Loucy (cell line): ENCODE measurements around the gene TTC8.

ENCODE experiments used
- CTCF ChIP-seq: fragments of 200-600 bp; sonication (generic); conservative IDR thresholded peaks from 2 replicates; pipeline ENCODE4 v1.5.1; 2014; ENCODE audit warnings: mild to moderate bottlenecking, antibody characterized with exemption, low read length
- EZH2phosphoT487 ChIP-seq: fragments of 200-600 bp; IDR thresholded peaks from 2 replicates; pipeline ENCODE4 v1.6.1; 2018; ENCODE audit warnings: antibody characterized with exemption, mild to moderate bottlenecking, moderate library complexity, borderline replicate concordance

- TF ChIP-seq CTCF (no peak), EZH2phosphoT487 (no peak)
These were observed 18.0 kb downstream of the TTC8 start for GRCh38 chr14:88842414-88842813.
